ENCODE results near the gene ZNF292.
"Not testable (repeated sequence)": the region's sequence is repeated elsewhere in the genome, so short reads cannot be mapped to it uniquely, and the experiment has no call there.

The ZNF292 gene

DNA sequence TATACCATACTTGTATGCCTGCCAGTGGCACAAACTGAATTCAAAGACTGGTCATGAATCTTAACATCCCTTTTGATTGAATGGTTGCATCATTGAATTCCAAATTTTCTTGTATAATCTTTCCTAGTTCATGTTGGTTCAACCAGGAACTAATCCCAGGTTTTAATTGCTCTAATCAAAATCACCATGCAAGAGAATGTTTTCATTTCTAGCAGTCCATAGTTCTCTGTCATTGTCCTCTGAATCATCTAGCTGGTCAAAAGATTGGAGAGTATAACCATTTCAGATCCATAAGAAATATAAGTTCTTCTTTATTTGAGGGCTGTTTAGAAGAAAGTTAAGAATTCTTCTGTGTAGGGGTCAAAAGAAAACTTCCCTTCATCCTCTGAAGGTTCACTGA is 57.2 kb downstream of the ZNF292 start:
- DNase-seq (ENCODE audit: low read depth in 4 of 4, low spot score in 1 of 4) = no peak

DNA sequence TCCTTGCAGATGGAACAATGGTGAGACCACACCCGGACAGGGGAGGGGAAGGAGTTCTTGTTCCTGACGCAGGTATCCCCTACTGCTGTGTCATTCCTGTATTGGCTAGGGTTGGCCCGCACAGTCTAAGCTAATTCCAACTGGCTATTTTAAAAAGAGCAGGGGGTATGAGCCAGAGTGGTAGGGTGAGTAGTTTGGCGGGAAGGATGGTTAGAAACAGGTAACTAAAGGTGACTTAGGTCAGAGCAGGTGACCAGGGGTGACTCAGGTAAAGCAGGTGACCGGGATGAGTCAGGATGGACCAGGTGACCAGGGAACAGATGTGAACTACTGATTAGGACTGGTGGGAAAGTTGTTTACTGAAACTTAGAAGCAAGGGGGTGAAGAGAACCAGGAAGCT is 58.0 kb downstream of the ZNF292 start:
- no peak for DNase-seq (ENCODE audit: low read depth in 4 of 4, low spot score in 1 of 4)

DNA sequence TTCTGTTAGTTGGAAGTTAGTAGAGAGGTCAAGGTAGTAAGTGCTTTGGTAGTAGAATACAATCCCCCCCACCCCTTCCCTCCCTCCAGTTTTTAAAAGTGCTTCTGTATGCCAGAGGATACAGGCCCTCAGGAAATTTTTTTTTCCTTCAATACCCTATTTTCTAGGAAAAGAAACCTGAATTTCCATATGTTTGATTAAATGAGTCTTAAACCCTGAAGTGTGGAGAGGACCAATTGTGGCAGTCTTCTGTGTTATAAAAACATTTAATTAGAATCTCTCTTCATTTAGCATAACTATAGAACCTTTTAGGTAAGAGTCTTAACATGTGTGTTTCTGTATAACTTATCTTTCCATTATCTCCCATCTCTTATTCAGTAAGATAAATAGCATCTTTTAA is 59.5 kb downstream of the ZNF292 start:
- DNase-seq (ENCODE audit: low read depth in 4 of 4, low spot score in 1 of 4) = no peak

DNA sequence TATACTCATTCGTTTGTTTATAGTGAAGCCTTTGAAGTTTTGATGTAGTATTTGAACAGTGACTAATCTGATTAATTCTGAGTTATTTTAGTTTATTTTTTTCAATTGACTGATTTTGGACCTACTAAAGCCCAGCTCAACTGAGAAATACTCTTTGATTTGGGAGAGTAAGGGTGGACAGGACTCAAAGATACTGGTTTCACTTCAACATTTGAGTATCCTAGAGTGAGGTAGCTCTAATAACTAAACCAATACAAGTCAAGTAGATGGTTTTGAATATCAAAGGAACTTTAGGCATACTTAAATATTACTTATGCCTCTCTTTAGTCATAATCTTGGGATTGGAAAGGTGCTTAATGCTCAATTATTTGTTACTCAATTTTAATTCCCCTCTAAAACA is 65.6 kb downstream of the ZNF292 start:
- DNase-seq (ENCODE audit: low read depth in 4 of 4, low spot score in 1 of 4) = no peak

DNA sequence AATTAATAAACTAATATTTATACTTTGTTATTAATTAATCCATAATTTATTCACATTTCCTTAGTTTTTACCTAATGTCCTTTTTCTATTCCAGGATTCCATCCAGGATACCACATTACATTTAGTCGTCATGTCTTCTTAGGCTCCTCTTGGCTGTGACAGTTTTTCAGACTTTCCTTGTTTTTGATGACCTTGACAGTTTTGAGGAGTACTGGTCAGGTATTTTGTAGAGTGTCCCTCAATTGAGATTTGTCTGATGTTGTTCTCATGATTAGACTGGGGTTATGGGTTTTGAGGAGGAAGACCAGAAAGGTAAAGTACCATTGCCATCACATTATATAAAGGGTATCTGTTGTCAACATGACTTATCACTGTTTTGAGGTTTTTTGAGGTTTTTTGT is 67.3 kb downstream of the ZNF292 start:
- DNase-seq (ENCODE audit: low read depth in 4 of 4, low spot score in 1 of 4) = no peak

DNA sequence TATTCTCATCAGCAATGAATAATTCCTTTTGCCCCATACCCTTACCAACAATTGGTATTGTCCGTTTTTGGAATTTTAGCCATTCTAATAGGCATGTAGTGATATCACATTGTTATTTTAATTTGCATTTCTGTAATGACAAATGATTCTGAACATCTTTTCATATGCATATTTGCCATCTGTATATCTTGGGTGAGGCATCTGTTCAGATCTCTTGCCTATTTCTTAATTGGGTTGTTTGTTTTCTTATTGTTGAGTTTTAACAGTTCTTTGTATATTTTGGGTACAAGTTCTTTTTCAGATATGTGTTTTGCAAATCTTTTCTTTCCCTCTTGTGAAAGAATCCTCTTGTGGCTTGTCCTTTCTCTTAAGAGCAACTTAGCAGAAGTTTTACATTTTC is 69.6 kb downstream of the ZNF292 start:
- DNase-seq (ENCODE audit: low read depth in 4 of 4, low spot score in 1 of 4) = no peak

DNA sequence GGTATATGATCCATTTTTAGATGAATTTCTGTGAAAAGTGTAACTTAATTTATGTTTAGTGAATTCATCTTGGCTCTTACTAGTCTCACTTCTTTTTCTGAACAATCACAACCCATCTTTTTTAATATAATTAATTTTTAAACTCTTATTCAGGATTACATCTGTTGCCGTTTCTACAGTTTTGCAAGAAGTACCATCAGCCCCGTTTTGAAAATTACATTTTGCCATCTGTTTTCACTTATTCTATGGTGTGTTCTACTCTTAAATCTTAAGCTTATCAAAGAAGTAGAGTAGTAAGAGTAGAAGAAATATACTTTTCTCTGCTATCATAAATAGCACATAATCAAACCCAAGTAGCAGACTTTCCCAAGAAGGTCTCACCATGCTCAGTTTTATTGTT is 70.1 kb downstream of the ZNF292 start:
- no peak for DNase-seq (ENCODE audit: low read depth in 4 of 4, low spot score in 1 of 4)

DNA sequence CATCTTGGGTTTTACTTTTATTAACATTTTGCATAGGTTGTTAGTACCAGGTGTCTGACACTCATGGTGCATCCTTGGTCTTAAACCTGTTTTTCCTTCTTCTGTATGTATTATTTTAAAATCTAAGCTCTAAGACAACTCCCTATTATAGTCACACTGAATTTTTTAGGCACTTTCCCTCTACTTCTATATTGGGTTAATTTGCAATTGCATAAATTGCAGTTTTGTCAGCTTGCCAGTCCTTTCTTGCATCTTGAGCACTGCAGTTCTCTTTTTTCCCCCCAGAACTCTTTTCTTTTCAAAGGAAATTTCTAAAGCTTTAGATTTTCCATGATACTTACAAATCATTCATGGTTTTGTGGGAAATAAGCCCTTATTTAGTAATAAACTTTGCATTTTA is 70.6 kb downstream of the ZNF292 start:
- DNase-seq (ENCODE audit: low read depth in 4 of 4, low spot score in 1 of 4) = no peak

DNA sequence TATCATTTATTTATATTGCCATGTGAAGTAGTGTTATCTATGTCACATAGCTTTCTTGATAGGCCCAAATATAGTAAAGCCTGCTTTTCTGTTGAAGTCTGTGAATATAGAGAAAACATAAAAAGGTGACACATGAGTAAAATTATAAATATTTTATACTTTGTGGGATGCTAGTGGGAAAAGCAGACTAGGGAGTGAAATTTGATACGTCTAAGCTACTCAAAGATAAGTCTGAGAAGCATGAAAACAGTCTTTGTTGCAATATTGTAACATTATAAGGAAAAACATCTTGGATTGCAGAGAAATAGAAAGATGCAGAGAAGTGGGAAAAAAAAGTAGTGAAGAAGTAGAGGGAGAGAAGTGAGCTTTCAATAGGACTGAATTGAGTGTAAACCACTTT is 75.4 kb downstream of the ZNF292 start:
- DNase-seq (ENCODE audit: low read depth in 4 of 4, low spot score in 1 of 4) = no peak

DNA sequence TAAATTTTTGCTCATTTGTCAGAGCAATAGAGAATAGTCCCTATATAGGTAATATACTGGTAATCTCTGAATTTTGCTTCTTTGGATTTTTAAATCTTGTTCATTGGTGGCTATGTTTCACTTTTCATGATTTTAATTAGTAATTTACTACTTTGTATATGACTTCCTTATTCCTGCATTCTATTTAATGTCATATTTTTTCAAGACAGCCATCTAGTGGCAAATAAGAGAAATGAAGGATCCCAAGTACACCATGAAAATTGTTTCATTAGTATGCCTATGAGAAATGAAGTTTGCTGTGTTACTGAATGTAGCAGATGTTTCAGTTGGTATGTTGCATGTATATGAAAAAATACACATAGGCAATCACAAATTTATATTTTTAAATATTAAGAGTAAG is 82.4 kb downstream of the ZNF292 start:
- DNase-seq (ENCODE audit: low read depth in 4 of 4, low spot score in 1 of 4) = no peak

DNA sequence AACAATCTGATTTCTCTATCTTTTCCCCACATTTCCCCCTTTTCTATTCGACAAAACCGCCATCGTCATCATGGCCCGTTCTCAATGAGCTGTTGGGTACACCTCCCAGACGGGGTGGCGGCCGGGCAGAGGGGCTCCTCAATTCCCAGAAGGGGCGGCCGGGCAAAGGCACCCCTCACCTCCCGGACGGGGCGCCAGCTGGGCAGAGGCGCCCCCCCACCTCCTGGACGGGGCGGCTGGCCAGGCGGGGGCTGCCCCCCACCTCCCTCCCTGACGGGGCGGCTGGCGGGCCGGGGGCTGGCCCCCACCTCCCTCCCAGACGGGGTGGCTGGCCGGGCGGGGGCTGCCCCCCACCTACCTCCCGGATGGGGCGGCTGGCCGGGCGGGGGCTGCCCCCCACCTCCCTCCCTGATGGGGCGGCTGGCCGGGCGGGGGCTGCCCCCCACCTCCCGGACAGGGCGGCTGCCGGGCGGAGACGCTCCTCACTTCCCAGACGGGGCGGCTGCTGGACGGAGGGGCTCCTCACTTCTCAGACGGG is 83.8 kb downstream of the ZNF292 start:
- not testable (repeated sequence) for DNase-seq (ENCODE audit: low read depth in 4 of 4, low spot score in 1 of 4)

DNA sequence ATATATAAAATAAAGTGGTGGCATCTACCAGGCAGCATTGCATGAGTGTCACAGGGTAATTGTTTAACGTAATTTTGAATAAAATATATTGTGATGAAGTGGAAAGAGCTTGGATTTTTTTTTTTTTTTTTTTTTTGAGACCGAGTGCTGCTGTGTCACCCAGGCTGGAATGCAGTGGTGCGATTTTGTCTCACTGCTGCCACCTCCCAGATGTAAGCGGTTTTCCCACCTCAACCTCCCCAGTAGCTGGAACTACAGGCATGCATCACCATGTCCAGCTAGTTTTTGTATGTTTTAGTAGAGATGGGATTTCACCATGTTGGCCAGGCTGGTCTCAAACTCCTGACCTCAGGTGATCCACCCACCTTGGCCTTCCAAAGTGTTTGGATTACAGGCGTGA is 85.9 kb downstream of the ZNF292 start:
- DNase-seq (ENCODE audit: low read depth in 4 of 4, low spot score in 1 of 4) = no peak

DNA sequence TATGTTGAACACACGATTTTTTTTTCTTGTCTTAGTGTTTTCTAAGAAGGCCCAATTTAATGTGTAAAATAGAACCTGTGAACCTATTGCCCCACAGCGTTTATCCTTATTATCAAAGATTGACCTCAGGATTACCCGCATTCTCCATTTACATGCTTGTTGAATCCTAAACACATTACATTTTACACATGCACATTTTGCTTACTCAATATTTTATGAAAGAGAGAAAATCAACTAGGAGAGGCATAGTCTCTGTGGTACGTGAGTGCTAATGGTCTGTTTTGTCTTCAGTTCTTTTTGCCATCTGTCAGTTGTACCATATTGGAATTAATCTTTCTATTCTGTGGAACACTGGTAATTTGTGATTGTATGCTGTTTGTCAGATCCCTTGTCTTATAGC is 86.9 kb downstream of the ZNF292 start:
- DNase-seq (ENCODE audit: low read depth in 4 of 4, low spot score in 1 of 4) = no peak

DNA sequence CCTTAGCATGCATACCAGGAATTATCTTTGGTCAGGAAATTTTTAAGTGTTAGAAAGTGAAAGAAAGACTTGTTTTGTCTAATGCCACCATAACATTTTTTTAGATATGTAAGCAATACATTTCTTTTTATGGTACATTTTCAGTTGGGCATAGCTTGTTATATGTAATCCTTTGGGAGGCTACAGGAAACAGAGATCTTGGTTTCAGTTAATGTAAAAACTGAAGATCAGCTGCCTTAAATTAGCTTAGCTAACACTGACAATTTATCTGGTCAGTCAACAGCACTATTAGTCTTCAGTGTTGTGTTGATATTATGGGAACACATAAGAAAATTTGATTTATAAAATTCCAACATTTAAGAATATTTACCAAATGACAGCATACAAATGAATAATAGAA is 88.4 kb downstream of the ZNF292 start:
- no peak for DNase-seq (ENCODE audit: low read depth in 4 of 4, low spot score in 1 of 4)

DNA sequence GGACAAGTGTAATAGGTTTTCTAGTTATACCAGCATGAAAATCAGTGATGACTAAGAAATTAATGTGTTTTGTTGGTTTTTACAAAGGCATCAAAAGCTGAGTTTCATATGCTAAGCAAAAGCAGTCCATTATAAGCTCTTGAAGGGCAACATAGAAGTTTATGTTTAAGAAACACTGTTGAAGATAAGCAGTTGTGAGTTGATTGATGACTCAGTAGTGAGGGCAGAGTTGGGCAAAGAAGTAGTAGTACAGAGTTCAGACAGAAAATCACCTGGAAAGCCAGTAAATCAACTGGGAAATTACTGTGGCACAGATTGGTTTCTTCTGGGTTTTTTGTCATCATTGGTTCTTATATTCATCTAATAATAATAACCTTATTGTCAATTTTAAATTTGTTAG is 89.0 kb downstream of the ZNF292 start:
- DNase-seq (ENCODE audit: low read depth in 4 of 4, low spot score in 1 of 4) = no peak

DNA sequence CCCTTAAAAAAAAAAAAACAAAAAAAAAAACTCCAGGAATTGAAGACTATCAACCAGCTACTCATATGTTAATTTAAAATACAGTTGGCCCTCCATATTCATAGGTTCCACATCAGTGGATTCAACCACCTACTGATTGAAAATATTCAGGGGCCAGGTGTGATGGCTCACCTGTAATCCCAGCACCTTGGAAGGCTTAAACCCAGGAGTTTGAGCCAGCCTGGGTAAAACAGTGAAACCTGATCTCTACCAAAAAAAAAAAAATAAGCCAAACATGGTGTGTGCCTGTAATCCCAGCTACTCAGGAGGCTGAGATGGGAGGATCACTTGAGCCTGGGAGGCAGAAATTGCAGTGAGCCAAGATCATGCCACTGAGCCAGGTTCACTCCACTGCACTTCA is 94.7 kb downstream of the ZNF292 start:
- DNase-seq (ENCODE audit: low read depth in 4 of 4, low spot score in 1 of 4) = no peak

DNA sequence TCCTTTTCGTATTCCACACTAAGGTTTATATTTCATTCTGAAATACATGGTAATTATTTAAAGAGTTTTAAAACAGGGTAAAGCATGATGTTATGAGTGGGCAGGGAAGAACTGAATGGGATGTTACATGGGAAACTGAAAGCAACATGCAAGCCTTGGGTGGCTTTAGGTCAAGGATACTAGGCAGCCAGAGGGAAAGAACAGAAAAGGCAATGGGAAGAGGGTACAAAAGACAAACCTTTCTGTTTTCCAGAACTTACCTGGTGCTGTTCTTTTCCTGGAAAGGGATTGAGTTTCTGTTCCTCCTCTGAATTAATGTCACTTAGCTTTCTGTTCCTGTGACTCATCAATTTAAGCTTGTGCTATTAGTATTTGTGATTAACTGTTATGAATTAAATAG is 95.9 kb downstream of the ZNF292 start:
- no peak for DNase-seq (ENCODE audit: low read depth in 4 of 4, low spot score in 1 of 4)

DNA sequence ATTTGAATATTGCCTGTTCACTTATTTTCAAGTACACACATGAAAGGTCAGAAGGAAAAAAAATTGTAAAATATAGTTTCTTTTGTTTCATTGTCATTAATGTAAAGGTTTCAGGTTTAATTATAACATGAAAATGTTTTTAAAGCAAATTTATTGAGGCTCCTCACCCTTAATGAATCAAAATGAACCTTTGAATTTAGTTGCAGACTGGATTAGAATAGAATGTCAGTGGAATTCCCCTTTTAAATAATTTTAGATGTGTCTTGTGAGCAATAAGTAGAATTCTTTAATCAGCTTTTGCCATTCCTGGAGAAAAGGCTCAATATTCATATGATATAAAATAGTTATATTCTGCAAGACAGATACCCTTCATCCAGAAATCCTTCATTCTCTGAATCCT is 96.4 kb downstream of the ZNF292 start:
- DNase-seq (ENCODE audit: low read depth in 4 of 4, low spot score in 1 of 4) = no peak

DNA sequence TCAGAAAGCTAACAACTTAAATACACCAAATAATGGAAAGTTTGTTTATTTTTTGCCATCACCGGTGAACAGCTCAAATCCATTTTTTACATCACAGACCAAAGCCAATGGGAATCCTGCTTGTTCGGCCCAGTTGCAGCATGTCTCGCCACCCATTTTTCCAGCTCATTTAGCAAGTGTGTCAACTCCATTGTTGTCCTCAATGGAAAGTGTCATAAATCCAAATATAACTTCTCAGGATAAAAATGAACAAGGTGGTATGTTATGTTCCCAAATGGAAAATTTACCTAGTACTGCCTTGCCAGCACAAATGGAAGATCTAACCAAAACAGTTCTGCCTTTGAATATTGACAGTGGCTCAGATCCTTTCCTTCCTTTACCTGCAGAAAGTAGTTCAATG is 101.7 kb downstream of the ZNF292 start:
- DNase-seq (ENCODE audit: low read depth in 4 of 4, low spot score in 1 of 4) = no peak

DNA sequence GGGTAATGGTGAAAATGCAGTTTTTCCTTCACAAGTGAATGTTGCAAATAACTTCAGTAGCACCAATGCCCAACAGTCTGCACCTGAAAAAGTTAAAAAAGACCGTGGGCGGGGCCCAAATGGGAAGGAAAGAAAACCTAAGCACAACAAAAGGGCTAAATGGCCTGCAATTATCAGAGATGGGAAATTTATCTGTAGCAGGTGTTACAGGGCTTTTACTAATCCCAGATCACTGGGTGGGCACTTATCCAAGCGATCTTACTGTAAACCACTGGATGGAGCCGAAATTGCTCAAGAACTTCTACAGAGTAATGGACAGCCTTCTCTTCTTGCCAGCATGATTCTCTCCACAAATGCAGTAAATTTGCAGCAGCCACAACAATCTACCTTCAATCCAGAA is 102.2 kb downstream of the ZNF292 start:
- DNase-seq (ENCODE audit: low read depth in 4 of 4, low spot score in 1 of 4) = no peak

DNA sequence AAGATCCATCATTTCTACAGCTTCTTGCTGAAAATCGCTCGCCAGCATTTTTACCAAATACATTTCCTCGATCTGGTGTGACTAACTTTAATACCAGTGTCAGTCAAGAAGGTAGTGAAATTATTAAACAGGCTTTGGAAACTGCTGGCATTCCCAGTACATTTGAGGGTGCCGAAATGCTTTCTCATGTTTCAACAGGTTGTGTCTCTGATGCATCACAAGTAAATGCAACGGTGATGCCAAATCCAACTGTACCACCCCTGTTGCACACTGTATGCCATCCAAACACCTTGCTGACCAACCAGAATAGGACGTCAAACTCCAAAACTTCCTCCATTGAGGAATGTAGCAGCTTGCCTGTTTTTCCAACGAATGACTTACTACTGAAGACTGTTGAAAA is 102.6 kb downstream of the ZNF292 start:
- DNase-seq (ENCODE audit: low read depth in 4 of 4, low spot score in 1 of 4) = no peak

DNA sequence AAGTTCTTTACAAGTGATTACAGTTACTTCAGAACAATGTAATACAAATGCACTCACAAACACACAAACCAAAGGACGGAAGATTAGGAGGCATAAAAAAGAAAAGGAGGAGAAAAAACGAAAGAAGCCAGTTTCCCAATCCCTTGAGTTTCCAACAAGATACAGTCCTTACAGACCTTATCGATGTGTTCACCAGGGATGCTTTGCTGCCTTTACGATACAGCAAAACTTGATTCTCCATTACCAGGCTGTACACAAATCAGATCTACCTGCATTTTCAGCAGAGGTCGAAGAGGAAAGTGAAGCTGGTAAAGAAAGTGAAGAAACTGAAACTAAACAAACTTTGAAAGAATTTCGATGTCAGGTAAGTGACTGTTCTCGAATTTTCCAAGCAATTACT is 104.4 kb downstream of the ZNF292 start:
- no peak for DNase-seq (ENCODE audit: low read depth in 4 of 4, low spot score in 1 of 4)

DNA sequence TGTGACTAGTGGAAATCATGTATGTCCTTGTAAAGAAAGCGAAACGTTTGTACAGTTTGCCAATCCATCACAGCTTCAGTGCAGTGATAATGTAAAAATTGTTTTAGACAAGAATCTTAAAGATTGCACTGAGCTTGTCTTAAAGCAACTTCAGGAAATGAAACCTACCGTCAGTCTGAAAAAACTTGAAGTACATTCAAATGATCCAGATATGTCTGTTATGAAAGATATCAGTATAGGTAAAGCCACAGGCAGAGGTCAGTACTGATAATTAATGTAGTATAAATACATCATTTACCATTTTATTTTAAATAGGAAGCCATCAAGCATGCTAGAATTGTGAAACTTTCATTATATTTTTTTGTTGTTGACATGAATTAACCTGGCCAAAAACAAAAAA is 106.2 kb downstream of the ZNF292 start:
- no peak for DNase-seq (ENCODE audit: low read depth in 4 of 4, low spot score in 1 of 4)

DNA sequence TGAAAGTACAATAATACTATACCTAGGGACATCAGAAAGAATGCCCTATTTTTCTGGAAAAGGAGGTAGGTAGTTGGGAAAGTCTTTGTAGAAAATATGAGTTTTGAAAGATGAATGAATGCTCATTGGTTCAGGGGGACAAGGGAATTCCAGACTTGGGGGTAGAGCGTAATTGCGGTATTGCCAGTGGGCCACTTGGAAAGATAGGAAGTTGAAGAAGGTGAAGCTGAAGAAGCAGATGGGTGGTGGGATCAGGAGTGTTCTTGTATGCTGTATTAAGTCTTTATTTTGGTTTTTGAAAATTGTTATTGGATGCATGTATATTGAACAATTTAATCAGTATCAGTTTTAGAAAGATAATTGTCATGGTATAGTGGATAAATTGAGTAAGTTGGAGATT is 109.1 kb downstream of the ZNF292 start:
- no peak for DNase-seq (ENCODE audit: low read depth in 4 of 4, low spot score in 1 of 4)
